A673 (cell line): ENCODE results near the gene PANX2.

Experiments
- EZH2 ChIP-seq: fragments of 200-600 bp; sonication (generic); IDR thresholded peaks from 2 replicates; pipeline ENCODE4 v1.6.1; 2017; ENCODE audit warnings: borderline replicate concordance, low read depth, mild to moderate bottlenecking, mixed read lengths, antibody characterized with exemption, low read length; ENCODE audit not compliant: poor library complexity, severe bottlenecking
- TF ChIP-seq, protein P1 (sequence below): fragments of 300-800, 200-600 bp; sonication (generic); conservative IDR thresholded peaks from 2 replicates; pipeline ENCODE4 v1.5.1; 2017; ENCODE audit warnings: low read depth, mild to moderate bottlenecking, antibody characterized with exemption, low read length, moderate library complexity, mixed read lengths

GRCh38 chr22:50201191-50202129 lies 30.9 kb downstream of the PANX2 start:
- TF ChIP-seq, protein P1, sequence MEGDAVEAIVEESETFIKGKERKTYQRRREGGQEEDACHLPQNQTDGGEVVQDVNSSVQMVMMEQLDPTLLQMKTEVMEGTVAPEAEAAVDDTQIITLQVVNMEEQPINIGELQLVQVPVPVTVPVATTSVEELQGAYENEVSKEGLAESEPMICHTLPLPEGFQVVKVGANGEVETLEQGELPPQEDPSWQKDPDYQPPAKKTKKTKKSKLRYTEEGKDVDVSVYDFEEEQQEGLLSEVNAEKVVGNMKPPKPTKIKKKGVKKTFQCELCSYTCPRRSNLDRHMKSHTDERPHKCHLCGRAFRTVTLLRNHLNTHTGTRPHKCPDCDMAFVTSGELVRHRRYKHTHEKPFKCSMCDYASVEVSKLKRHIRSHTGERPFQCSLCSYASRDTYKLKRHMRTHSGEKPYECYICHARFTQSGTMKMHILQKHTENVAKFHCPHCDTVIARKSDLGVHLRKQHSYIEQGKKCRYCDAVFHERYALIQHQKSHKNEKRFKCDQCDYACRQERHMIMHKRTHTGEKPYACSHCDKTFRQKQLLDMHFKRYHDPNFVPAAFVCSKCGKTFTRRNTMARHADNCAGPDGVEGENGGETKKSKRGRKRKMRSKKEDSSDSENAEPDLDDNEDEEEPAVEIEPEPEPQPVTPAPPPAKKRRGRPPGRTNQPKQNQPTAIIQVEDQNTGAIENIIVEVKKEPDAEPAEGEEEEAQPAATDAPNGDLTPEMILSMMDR, result no peak
- no peak for TF ChIP-seq EZH2
